ENCODE results near the gene TBC1D5.

TBC1D5 gene

GRCh38 chr3:17459470-17459993 is 282.9 kb downstream of the TBC1D5 start:
- TF ChIP-seq CREB5 (CRISPR knock-in tag; IDR thresholded peaks at IDR 0.05; ENCODE audit: low read depth), result no peak
- no peak for TF ChIP-seq TOX (CRISPR knock-in tag; IDR thresholded peaks at IDR 0.05; ENCODE audit: borderline replicate concordance)
- TF ChIP-seq ISL1 (CRISPR knock-in tag; IDR thresholded peaks at IDR 0.05), result no peak
- no peak for TF ChIP-seq POU6F1 (CRISPR knock-in tag; IDR thresholded peaks at IDR 0.05; ENCODE audit: borderline replicate concordance, low read depth)
- TF ChIP-seq ZFP30 (CRISPR knock-in tag; IDR thresholded peaks at IDR 0.05), result no peak
- TF ChIP-seq BACH2 (CRISPR knock-in tag; IDR thresholded peaks at IDR 0.05; ENCODE audit: borderline replicate concordance), result no peak
- no peak for TF ChIP-seq SNAI2 (CRISPR knock-in tag; IDR thresholded peaks at IDR 0.05)
- TF ChIP-seq CSRNP3 (CRISPR knock-in tag; IDR thresholded peaks at IDR 0.05), result no peak
- no peak for TF ChIP-seq ZNF70 (CRISPR knock-in tag; IDR thresholded peaks at IDR 0.05)
- no peak for ATAC-seq

GRCh38 chr3:17456650-17457049 is 285.8 kb downstream of the TBC1D5 start:
- ATAC-seq, result no peak

GRCh38 chr3:17456046-17456445 is 286.4 kb downstream of the TBC1D5 start:
- TF ChIP-seq ESRRG (CRISPR knock-in tag; IDR thresholded peaks at IDR 0.05) (no peak), ISL1 (CRISPR knock-in tag; IDR thresholded peaks at IDR 0.05) (no peak), CREB5 (CRISPR knock-in tag; IDR thresholded peaks at IDR 0.05; ENCODE audit: low read depth) (no peak), ZNF70 (CRISPR knock-in tag; IDR thresholded peaks at IDR 0.05) (no peak), GLIS3 (CRISPR knock-in tag; IDR thresholded peaks at IDR 0.05) (no peak), ZC3H10 (CRISPR knock-in tag; IDR thresholded peaks at IDR 0.05) (no peak), TSHZ2 (CRISPR knock-in tag; IDR thresholded peaks at IDR 0.05) (no peak), SNAI2 (CRISPR knock-in tag; IDR thresholded peaks at IDR 0.05) (no peak), ARNTL (CRISPR knock-in tag; IDR thresholded peaks at IDR 0.05; ENCODE audit: borderline replicate concordance, low read depth) (no peak), TOX (CRISPR knock-in tag; IDR thresholded peaks at IDR 0.05; ENCODE audit: borderline replicate concordance) (no peak), TCF4 (CRISPR knock-in tag; IDR thresholded peaks at IDR 0.05; ENCODE audit: borderline replicate concordance) (no peak)
- ATAC-seq, result no peak

More at GRCh38 chr3:17456650-17457049, 285.8 kb downstream of the TBC1D5 start:
- TF ChIP-seq TOX (CRISPR knock-in tag; IDR thresholded peaks at IDR 0.05; ENCODE audit: borderline replicate concordance) (no peak), ZC3H10 (CRISPR knock-in tag; IDR thresholded peaks at IDR 0.05) (no peak), ISL1 (CRISPR knock-in tag; IDR thresholded peaks at IDR 0.05) (no peak), ZNF8 (CRISPR knock-in tag; IDR thresholded peaks at IDR 0.05) (peak; percentile 68), PPARA (CRISPR knock-in tag; IDR thresholded peaks at IDR 0.05; ENCODE audit: borderline replicate concordance) (no peak), TCF4 (CRISPR knock-in tag; IDR thresholded peaks at IDR 0.05; ENCODE audit: borderline replicate concordance) (no peak), GLIS3 (CRISPR knock-in tag; IDR thresholded peaks at IDR 0.05) (no peak), ZFP30 (CRISPR knock-in tag; IDR thresholded peaks at IDR 0.05) (no peak), RARB (CRISPR knock-in tag; IDR thresholded peaks at IDR 0.05) (no peak)

GRCh38 chr3:17444865-17445264 is 297.6 kb downstream of the TBC1D5 start:
- ATAC-seq, result no peak
- TF ChIP-seq ZFP3 (CRISPR knock-in tag; IDR thresholded peaks at IDR 0.05) (no peak), CSDC2 (CRISPR knock-in tag; IDR thresholded peaks at IDR 0.05) (no peak), ZFP30 (CRISPR knock-in tag; IDR thresholded peaks at IDR 0.05) (no peak), TCF4 (CRISPR knock-in tag; IDR thresholded peaks at IDR 0.05; ENCODE audit: borderline replicate concordance) (no peak), TOX (CRISPR knock-in tag; IDR thresholded peaks at IDR 0.05; ENCODE audit: borderline replicate concordance) (no peak), TSHZ2 (CRISPR knock-in tag; IDR thresholded peaks at IDR 0.05) (no peak), RARB (CRISPR knock-in tag; IDR thresholded peaks at IDR 0.05) (no peak), CREB5 (CRISPR knock-in tag; IDR thresholded peaks at IDR 0.05; ENCODE audit: low read depth) (no peak), ZNF565 (CRISPR knock-in tag; conservative IDR thresholded peaks at IDR 0.05; ENCODE audit: low read depth) (no peak)

Measured in SK-N-SH treated with all-trans-retinoic acid at 6 μM for 48 hours (cell line).